GM06990 (cell line): Measurements from ENCODE around the gene EPN3.

Experiments used
- DNase-seq: peaks from one replicate; pipeline ENCODE4 v3.0.0-alpha.2; 2011; ENCODE audit not compliant: insufficient read length; ENCODE audit errors: extremely low read depth
- H3K27me3 ChIP-seq: replicated peaks from 2 replicates; pipeline ENCODE4 v1.6.0; 2011; ENCODE audit warnings: low read length; ENCODE audit not compliant: control insufficient read depth, insufficient read depth
- H3K36me3 ChIP-seq: 2 replicates; pipeline ENCODE4 v1.5.1; 2011; ENCODE audit warnings: low read length; ENCODE audit not compliant: control insufficient read depth, insufficient read depth
- H3K4me3 ChIP-seq: replicated peaks from 2 replicates; pipeline ENCODE4 v1.5.1; 2011; ENCODE audit warnings: low read depth, mild to moderate bottlenecking, control low read depth, low read length
- CTCF ChIP-seq: IDR thresholded peaks from 2 replicates; pipeline ENCODE4 v1.5.1; 2011; ENCODE audit warnings: low read length, control low read depth, mild to moderate bottlenecking, inconsistent platforms; ENCODE audit not compliant: insufficient read depth, poor library complexity, severe bottlenecking

EPN3 gene

DNA sequence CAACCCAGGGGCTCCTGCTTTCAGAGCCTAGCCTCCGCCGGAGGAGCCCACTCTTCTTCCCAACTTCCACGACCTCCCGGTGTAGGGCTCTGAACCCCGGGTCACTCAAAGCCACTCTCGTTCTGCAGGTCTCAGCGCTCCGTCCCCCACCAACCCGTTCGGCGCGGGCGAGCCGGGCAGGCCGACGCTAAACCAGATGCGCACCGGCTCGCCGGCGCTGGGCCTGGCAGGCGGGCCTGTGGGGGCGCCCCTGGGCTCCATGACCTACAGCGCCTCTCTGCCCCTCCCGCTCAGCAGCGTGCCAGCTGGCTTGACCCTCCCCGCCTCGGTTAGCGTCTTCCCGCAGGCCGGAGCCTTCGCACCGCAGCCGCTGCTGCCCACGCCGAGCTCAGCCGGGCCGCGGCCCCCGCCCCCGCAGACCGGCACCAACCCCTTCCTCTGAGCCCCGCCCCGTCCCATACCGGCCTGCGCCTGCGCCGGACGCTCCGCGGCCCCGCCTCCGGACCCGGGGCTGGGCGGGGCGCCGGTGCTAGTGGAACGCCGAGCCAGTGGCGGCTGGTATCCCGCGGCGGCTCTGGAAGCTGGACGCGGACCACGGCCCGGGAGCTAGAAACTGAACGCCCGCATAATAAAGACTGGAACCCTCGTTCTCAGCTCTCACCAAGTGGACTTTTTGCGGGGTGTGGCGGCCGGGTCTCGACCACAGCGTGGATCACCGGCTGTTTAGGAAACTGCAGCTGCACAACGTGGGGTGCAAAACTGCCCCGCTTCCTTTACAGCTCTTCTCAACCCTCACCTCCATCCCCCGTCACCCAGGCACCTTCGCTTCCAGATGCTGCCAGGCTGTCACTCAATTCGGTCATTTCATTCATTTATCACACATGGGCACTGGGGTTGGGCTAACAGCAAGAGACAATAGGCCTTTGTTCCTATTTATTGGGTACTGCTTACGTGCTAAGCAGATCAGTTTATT, 9.5 kb downstream of the EPN3 start:
- Histone ChIP-seq H3K36me3 (no peaks in the 10 kb centered on the region), H3K27me3 (no peaks in the 10 kb centered on the region), H3K4me3 (peak overlapping the region; percentile 64)
- peak; percentile 87 for DNase-seq
- TF ChIP-seq CTCF = peak; percentile 24

GRCh38 chr17:50542795-50543774, 10.6 kb downstream of the EPN3 start:
- no peaks in the 10 kb centered on the region for H3K36me3 ChIP-seq
- no peak for TF ChIP-seq CTCF
- no peak for DNase-seq
- H3K27me3 ChIP-seq = no peaks in the 10 kb centered on the region
- no peak overlapping the region for H3K4me3 ChIP-seq

DNA sequence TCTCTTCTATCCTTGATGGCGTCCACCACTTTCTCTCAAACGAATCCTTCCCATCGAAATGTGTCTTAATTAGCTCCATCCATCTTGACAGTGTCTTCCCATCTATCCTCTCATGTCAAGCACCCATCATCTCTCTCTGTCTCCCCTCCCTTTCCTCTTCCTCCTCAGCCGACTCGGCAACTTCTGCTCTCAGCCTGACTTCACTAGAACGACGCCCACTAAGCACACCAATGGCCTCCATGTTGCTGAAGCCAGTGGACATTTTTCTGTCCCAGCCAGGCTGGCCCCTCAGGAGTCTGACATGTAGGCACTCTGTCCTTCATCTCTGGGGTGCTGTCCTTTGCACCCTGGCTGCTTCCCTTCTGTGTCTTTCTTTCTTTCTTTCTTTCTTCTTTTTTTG, 12.0 kb downstream of the EPN3 start:
- DNase-seq = no peak
- Histone ChIP-seq H3K27me3 (no peaks in the 10 kb centered on the region), H3K36me3 (peaks cover 4% of the 10 kb centered on the region), H3K4me3 (no peak overlapping the region)
- TF ChIP-seq CTCF = no peak

GRCh38 chr17:50545311-50545710, 12.8 kb downstream of the EPN3 start:
- no peak for TF ChIP-seq CTCF
- H3K27me3 ChIP-seq = no peaks in the 10 kb centered on the region
- DNase-seq = no peak
- H3K4me3 ChIP-seq = no peak overlapping the region
- H3K36me3 ChIP-seq = peaks cover 7% of the 10 kb centered on the region

GRCh38 chr17:50546701-50547034, 14.1 kb downstream of the EPN3 start:
- Histone ChIP-seq H3K4me3 (no peak overlapping the region; the same call in 1 of the 2 replicates), H3K36me3 (peaks cover 11% of the 10 kb centered on the region), H3K27me3 (no peaks in the 10 kb centered on the region)
- DNase-seq = no peak
- no peak for TF ChIP-seq CTCF
